NCI-H187 (cell line): ENCODE results near the gene NFIB.
A peak's percentile ranks its signal among the peaks of the same experiment; 100 is the strongest.

Experiments used
- DNase-seq, 2 experiments: peaks; one replicate each; lab custom pipeline; 2025; lab: John Stamatoyannopoulos, UW

The NFIB gene

GRCh38 chr9:14106699-14107098 is 207.2 kb downstream of the NFIB start:
- DNase-seq: no peak

GRCh38 chr9:14104496-14104895 is 209.4 kb downstream of the NFIB start:
- DNase-seq: no peak

GRCh38 chr9:14103115-14103514 is 210.8 kb downstream of the NFIB start:
- no peak for DNase-seq

GRCh38 chr9:14099737-14100136 is 214.2 kb downstream of the NFIB start:
- DNase-seq: peak in 1 of 2 experiments; percentile 13

GRCh38 chr9:14098486-14099180 is 215.3 kb downstream of the NFIB start:
- DNase-seq: no peak

- DNase-seq: no peak
These were observed 216.1 kb downstream of the NFIB start for GRCh38 chr9:14097666-14098415.

GRCh38 chr9:14097215-14097614 is 216.7 kb downstream of the NFIB start:
- DNase-seq: no peak

- peak; percentile 22 to 62 for DNase-seq
These were observed 217.6 kb downstream of the NFIB start for GRCh38 chr9:14096258-14096922.

- DNase-seq: no peak
These were observed 218.7 kb downstream of the NFIB start for GRCh38 chr9:14095277-14095676.

- no peak for DNase-seq
These were observed 219.4 kb downstream of the NFIB start for GRCh38 chr9:14094491-14094890.

GRCh38 chr9:14092344-14092743 is 221.6 kb downstream of the NFIB start:
- DNase-seq: no peak

- DNase-seq: no peak
These were observed 224.7 kb downstream of the NFIB start for GRCh38 chr9:14089051-14089803.

- DNase-seq: no peak
These were observed 226.4 kb downstream of the NFIB start for GRCh38 chr9:14087576-14087975.

GRCh38 chr9:14086495-14086894 is 227.4 kb downstream of the NFIB start:
- DNase-seq: no peak

GRCh38 chr9:14085810-14086209 is 228.1 kb downstream of the NFIB start:
- DNase-seq: no peak

GRCh38 chr9:14084867-14085266 is 229.1 kb downstream of the NFIB start:
- DNase-seq: no peak

GRCh38 chr9:14083366-14083765 is 230.6 kb downstream of the NFIB start:
- no peak for DNase-seq

GRCh38 chr9:14082732-14083131 is 231.2 kb downstream of the NFIB start:
- no peak for DNase-seq

- no peak for DNase-seq
These were observed 232.2 kb downstream of the NFIB start for GRCh38 chr9:14081745-14082144.

GRCh38 chr9:14080959-14081542 is 232.9 kb downstream of the NFIB start:
- DNase-seq: no peak

GRCh38 chr9:14079440-14079839 is 234.5 kb downstream of the NFIB start:
- no peak for DNase-seq

- no peak for DNase-seq
These were observed 236.3 kb downstream of the NFIB start for GRCh38 chr9:14077672-14078071.
